ENCODE results near the gene REELD1.

DNA sequence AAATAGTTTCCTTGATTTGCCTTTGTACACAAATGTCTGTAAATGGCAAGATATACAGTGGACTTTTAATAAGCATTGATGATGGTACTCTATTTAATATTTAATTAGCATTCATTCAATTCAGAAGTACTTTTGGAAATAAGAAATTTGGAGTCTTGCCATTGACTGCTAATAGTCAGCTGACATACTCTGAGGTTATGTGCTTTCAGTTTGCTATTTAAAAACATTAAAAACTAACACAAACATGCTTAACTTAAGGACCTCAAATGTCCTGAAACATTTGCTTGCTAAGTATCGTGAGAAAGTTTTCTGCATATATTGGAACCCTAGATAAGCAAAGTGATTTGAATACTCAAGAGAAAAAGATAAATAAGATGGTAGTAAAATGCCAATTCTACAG lies 64.6 kb downstream of the REELD1 start:
- TF ChIP-seq, protein P1, sequence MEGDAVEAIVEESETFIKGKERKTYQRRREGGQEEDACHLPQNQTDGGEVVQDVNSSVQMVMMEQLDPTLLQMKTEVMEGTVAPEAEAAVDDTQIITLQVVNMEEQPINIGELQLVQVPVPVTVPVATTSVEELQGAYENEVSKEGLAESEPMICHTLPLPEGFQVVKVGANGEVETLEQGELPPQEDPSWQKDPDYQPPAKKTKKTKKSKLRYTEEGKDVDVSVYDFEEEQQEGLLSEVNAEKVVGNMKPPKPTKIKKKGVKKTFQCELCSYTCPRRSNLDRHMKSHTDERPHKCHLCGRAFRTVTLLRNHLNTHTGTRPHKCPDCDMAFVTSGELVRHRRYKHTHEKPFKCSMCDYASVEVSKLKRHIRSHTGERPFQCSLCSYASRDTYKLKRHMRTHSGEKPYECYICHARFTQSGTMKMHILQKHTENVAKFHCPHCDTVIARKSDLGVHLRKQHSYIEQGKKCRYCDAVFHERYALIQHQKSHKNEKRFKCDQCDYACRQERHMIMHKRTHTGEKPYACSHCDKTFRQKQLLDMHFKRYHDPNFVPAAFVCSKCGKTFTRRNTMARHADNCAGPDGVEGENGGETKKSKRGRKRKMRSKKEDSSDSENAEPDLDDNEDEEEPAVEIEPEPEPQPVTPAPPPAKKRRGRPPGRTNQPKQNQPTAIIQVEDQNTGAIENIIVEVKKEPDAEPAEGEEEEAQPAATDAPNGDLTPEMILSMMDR (IDR thresholded peaks at IDR 0.05; ENCODE audit: insufficient read depth, low read length), result no peak
- TF ChIP-seq POLR2AphosphoS5 (IDR thresholded peaks at IDR 0.05; ENCODE audit: low read depth) (no peak), GABPA (IDR thresholded peaks at IDR 0.05; ENCODE audit: low read depth) (no peak), SPI1 (IDR thresholded peaks at IDR 0.05; ENCODE audit: borderline replicate concordance, low read depth) (no peak)
- TF ChIP-seq, protein P2, sequence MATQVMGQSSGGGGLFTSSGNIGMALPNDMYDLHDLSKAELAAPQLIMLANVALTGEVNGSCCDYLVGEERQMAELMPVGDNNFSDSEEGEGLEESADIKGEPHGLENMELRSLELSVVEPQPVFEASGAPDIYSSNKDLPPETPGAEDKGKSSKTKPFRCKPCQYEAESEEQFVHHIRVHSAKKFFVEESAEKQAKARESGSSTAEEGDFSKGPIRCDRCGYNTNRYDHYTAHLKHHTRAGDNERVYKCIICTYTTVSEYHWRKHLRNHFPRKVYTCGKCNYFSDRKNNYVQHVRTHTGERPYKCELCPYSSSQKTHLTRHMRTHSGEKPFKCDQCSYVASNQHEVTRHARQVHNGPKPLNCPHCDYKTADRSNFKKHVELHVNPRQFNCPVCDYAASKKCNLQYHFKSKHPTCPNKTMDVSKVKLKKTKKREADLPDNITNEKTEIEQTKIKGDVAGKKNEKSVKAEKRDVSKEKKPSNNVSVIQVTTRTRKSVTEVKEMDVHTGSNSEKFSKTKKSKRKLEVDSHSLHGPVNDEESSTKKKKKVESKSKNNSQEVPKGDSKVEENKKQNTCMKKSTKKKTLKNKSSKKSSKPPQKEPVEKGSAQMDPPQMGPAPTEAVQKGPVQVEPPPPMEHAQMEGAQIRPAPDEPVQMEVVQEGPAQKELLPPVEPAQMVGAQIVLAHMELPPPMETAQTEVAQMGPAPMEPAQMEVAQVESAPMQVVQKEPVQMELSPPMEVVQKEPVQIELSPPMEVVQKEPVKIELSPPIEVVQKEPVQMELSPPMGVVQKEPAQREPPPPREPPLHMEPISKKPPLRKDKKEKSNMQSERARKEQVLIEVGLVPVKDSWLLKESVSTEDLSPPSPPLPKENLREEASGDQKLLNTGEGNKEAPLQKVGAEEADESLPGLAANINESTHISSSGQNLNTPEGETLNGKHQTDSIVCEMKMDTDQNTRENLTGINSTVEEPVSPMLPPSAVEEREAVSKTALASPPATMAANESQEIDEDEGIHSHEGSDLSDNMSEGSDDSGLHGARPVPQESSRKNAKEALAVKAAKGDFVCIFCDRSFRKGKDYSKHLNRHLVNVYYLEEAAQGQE (IDR thresholded peaks at IDR 0.05; ENCODE audit: insufficient replicate concordance, low read depth), result no peak
